GM06990 (cell line): Measurements from ENCODE around the gene BTRC.

Source experiments
- DNase-seq: peaks from one replicate; pipeline ENCODE4 v3.0.0-alpha.2; 2011; ENCODE audit not compliant: insufficient read length; ENCODE audit errors: extremely low read depth
- H3K27me3 ChIP-seq: replicated peaks from 2 replicates; pipeline ENCODE4 v1.6.0; 2011; ENCODE audit warnings: low read length; ENCODE audit not compliant: control insufficient read depth, insufficient read depth
- H3K36me3 ChIP-seq: 2 replicates; pipeline ENCODE4 v1.5.1; 2011; ENCODE audit warnings: low read length; ENCODE audit not compliant: control insufficient read depth, insufficient read depth
- H3K4me3 ChIP-seq: replicated peaks from 2 replicates; pipeline ENCODE4 v1.5.1; 2011; ENCODE audit warnings: low read depth, mild to moderate bottlenecking, control low read depth, low read length
- CTCF ChIP-seq: IDR thresholded peaks from 2 replicates; pipeline ENCODE4 v1.5.1; 2011; ENCODE audit warnings: low read length, control low read depth, mild to moderate bottlenecking, inconsistent platforms; ENCODE audit not compliant: insufficient read depth, poor library complexity, severe bottlenecking

BTRC gene

GRCh38 chr10:101567165-101568006, 213.4 kb downstream of the BTRC start:
- no peak for DNase-seq
- H3K36me3 ChIP-seq, result no peaks in the 10 kb centered on the region
- H3K4me3 ChIP-seq, result no peak overlapping the region
- H3K27me3 ChIP-seq, result no peaks in the 10 kb centered on the region; the same call in none of the 2 replicates
- no peak for TF ChIP-seq CTCF

- H3K36me3 ChIP-seq, result no peaks in the 10 kb centered on the region
- no peak overlapping the region for H3K4me3 ChIP-seq
- DNase-seq, result no peak
- no peak for TF ChIP-seq CTCF
- H3K27me3 ChIP-seq, result no peaks in the 10 kb centered on the region; the same call in none of the 2 replicates
These were observed 214.2 kb downstream of the BTRC start for GRCh38 chr10:101568054-101568745.

- DNase-seq, result no peak
These were observed 215.3 kb downstream of the BTRC start for GRCh38 chr10:101569323-101569621.

GRCh38 chr10:101569622-101570427, 215.9 kb downstream of the BTRC start:
- DNase-seq, result peak; percentile 81
- H3K4me3 ChIP-seq, result peak overlapping the region; percentile 77
- H3K36me3 ChIP-seq, result no peaks in the 10 kb centered on the region
- no peaks in the 10 kb centered on the region; the same call in none of the 2 replicates for H3K27me3 ChIP-seq
- peak; percentile 78 for TF ChIP-seq CTCF

More at GRCh38 chr10:101569323-101569621, 215.3 kb downstream of the BTRC start:
- H3K4me3 ChIP-seq, result no peak overlapping the region
- no peak for TF ChIP-seq CTCF
- no peaks in the 10 kb centered on the region; the same call in none of the 2 replicates for H3K27me3 ChIP-seq
- H3K36me3 ChIP-seq, result no peaks in the 10 kb centered on the region

- no peak for DNase-seq
- Histone ChIP-seq H3K27me3 (no peaks in the 10 kb centered on the region; the same call in none of the 2 replicates), H3K36me3 (no peaks in the 10 kb centered on the region), H3K4me3 (peak overlapping the region; percentile 77)
- no peak for TF ChIP-seq CTCF
These were observed 216.7 kb downstream of the BTRC start for GRCh38 chr10:101570428-101571270.
